Vagina (tissue), 2 donors: ENCODE measurements around the gene TTC28.

Experiments used
- POLR2A ChIP-seq, 2 donors: fragments of 450-650 bp; IDR thresholded peaks; one replicate each; pipeline ENCODE4 v1.6.1; 2017; ENCODE audit warnings: antibody characterized with exemption in 2 of 2, mild to moderate bottlenecking in 2 of 2, moderate library complexity in 2 of 2
- TF ChIP-seq, protein P1 (sequence below), 3 experiments: fragments of 450-650 bp in 2 of 3; fragments of 200-600 bp in 1 of 3; sonication (generic) in 1 of 3; IDR thresholded peaks; one replicate each; pipeline ENCODE4 v1.5.1; 2017 to 2019; ENCODE audit warnings: antibody characterized with exemption in 3 of 3, mild to moderate bottlenecking in 2 of 3, moderate library complexity in 2 of 3

- TF ChIP-seq, protein P1, sequence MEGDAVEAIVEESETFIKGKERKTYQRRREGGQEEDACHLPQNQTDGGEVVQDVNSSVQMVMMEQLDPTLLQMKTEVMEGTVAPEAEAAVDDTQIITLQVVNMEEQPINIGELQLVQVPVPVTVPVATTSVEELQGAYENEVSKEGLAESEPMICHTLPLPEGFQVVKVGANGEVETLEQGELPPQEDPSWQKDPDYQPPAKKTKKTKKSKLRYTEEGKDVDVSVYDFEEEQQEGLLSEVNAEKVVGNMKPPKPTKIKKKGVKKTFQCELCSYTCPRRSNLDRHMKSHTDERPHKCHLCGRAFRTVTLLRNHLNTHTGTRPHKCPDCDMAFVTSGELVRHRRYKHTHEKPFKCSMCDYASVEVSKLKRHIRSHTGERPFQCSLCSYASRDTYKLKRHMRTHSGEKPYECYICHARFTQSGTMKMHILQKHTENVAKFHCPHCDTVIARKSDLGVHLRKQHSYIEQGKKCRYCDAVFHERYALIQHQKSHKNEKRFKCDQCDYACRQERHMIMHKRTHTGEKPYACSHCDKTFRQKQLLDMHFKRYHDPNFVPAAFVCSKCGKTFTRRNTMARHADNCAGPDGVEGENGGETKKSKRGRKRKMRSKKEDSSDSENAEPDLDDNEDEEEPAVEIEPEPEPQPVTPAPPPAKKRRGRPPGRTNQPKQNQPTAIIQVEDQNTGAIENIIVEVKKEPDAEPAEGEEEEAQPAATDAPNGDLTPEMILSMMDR (IDR thresholded peaks at IDR 0.05): no peak
- TF ChIP-seq POLR2A (IDR thresholded peaks at IDR 0.05): no peak
Observed at GRCh38 chr22:28002863-28003565, 676.6 kb downstream of the TTC28 start.
